ENCODE data around the gene ZNF746. TPM values are rescaled to one million over a fixed set of nuclear protein-coding genes. Genes with fewer than 3 reads are reported as not detected.

ZNF746 gene
- total RNA-seq, result 29.0 TPM

DNA sequence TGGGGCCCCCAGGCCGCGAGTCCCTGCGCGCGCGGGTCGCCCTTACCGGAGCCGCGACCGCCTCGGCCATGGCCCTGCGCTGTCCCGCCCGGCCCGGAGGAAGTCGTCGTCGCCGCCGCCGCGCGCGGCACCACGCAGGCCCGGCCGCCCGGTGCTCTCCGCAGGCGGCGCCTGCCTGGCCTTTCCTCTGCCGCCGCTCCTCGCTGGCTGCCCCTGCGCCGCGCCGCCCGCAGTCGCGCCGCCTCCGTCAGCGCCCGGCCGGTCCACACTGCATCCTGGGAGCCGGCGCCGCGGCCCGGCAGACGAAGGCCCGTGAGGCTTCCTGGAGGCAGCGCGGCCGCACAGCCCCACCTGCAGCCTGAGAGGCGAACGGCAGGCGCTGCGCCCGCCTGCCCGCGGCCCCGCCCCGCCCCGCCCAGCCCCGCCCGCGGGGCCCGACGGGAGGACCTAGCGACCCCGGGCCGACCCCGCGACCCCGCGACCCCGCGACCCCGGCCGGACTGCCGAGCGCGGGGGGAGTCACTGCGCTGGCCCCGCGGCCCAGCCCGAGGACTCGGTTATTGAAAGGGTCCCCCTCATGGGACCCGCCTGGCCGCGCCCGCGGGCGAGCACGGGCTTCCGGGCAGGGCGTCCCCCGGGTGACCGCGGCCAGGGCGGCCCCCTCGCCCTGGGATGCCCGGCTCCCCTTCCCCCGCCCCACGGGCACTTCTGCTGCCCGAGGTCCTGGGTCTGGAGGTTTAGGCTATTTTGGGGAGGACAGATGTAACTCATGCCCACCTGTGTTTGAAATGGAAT lies at the start of gene ZNF746:
ZNF746 (minus strand) TSS at position 343 of the 795 bp plus-strand sequence; CDS start at position 70, 273 bp downstream.
- H3K27ac ChIP-seq, result peak within 1 kb of the TSS; percentile 89
- peaks cover under 1 to 14% of the 10 kb centered on the region in 2 donors for H3K36me3 ChIP-seq
- intact Hi-C loops (cut with DNase I), result no loop called here
- H3K27me3 ChIP-seq, result no peaks in the 10 kb centered on the region
- TF ChIP-seq POLR2A (IDR thresholded peaks at IDR 0.05) (peak in 1 of 2 donors; percentile 28), POLR2AphosphoS5 (IDR thresholded peaks at IDR 0.05; ENCODE audit: insufficient read depth in 1 of 2, low read depth in 1 of 2) (no peak)
- TF ChIP-seq, protein P1, sequence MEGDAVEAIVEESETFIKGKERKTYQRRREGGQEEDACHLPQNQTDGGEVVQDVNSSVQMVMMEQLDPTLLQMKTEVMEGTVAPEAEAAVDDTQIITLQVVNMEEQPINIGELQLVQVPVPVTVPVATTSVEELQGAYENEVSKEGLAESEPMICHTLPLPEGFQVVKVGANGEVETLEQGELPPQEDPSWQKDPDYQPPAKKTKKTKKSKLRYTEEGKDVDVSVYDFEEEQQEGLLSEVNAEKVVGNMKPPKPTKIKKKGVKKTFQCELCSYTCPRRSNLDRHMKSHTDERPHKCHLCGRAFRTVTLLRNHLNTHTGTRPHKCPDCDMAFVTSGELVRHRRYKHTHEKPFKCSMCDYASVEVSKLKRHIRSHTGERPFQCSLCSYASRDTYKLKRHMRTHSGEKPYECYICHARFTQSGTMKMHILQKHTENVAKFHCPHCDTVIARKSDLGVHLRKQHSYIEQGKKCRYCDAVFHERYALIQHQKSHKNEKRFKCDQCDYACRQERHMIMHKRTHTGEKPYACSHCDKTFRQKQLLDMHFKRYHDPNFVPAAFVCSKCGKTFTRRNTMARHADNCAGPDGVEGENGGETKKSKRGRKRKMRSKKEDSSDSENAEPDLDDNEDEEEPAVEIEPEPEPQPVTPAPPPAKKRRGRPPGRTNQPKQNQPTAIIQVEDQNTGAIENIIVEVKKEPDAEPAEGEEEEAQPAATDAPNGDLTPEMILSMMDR (IDR thresholded peaks at IDR 0.05), result peak in 2 of 3 experiments; percentile 4 to 9
- peaks cover 24% of the 10 kb centered on the region for H3K4me1 ChIP-seq
- no peaks in the 10 kb centered on the region for H3K9me3 ChIP-seq
- peak within 1 kb of the TSS; percentile 60 to 98 for H3K4me3 ChIP-seq
- no peak for DNase-seq (ENCODE audit: extremely low spot score in 2 of 2)

DNA sequence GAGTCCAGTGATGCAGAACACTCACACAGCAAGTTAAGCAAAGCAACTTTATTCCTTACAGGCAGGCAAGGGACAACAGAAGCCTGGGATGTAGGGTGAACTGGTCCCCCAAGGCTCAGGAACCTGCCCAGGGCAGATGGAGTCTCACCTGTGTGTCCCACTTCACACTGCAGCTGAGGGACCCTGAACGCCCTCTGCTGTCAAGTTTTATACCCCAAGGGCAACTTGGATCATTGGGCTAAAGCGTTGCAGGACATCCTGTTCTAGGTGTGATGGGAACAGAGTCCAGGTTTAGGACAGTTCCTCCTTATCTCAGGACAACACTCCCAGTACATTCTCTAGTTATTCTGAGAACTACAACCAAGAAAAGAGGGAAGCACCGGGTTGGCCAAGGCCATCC lies 49.5 kb upstream of the ZNF746 start:
- TF ChIP-seq, protein P1 (IDR thresholded peaks at IDR 0.05), result no peak
- no peak for TF ChIP-seq POLR2AphosphoS5 (IDR thresholded peaks at IDR 0.05; ENCODE audit: insufficient read depth in 1 of 2, low read depth in 1 of 2)
- TF ChIP-seq POLR2A (IDR thresholded peaks at IDR 0.05), result no peak
- Histone ChIP-seq H3K9me3 (no peaks in the 10 kb centered on the region), H3K36me3 (peaks cover 6 to 48% of the 10 kb centered on the region in 2 donors), H3K27me3 (no peaks in the 10 kb centered on the region), H3K4me3 (no peak overlapping the region), H3K4me1 (no peaks in the 10 kb centered on the region), H3K27ac (no peak overlapping the region)
- DNase-seq (ENCODE audit: extremely low spot score in 2 of 2), result no peak
- intact Hi-C loops (cut with DNase I), result no loop called here

DNA sequence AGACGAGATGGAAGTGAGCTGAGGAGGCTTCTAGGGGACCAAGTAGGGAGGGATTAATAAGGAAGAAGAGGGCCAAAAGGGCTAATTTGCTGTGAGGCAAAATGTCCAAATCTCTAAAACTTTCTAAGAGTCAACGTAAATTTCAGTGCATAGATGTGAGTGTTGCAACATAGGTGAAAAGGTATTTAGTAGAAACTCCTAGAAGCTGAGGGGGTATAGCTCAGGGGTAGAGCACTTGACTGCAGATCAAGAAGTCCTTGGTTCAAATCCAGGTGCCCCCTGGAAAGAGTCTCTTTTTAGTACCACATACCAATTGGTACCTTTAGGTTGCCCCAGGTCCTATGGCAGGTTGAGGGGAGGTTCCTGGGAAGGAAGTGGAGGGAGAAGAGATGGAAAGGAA lies 48.7 kb upstream of the ZNF746 start:
- Histone ChIP-seq H3K9me3 (no peaks in the 10 kb centered on the region), H3K36me3 (peaks cover 6 to 43% of the 10 kb centered on the region in 2 donors), H3K4me3 (no peak overlapping the region), H3K27ac (no peak overlapping the region), H3K4me1 (no peaks in the 10 kb centered on the region), H3K27me3 (no peaks in the 10 kb centered on the region)
- TF ChIP-seq, protein P1 (IDR thresholded peaks at IDR 0.05), result no peak
- no peak for TF ChIP-seq POLR2AphosphoS5 (IDR thresholded peaks at IDR 0.05; ENCODE audit: insufficient read depth in 1 of 2, low read depth in 1 of 2)
- TF ChIP-seq POLR2A (IDR thresholded peaks at IDR 0.05), result no peak
- no peak for DNase-seq (ENCODE audit: extremely low spot score in 2 of 2)
- intact Hi-C loops (cut with DNase I), result no loop called here

DNA sequence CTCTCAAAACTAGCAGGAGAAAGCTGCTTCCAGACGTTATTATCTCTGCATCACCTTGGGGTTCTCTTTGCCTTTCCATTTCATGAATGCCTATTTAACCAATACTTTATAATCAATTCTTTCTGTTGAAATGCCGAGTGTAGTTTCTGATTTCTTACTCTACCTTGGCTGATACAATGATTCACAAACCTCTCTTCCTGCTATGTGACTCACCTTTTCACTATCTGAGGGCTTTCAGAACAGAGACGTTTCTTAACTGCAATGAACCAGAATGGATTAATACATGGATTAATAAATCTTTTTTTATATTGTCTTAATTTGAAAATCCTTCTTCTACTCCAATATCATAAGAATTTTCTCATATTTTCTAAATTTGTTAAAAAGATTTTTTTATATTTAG lies 46.4 kb upstream of the ZNF746 start:
- DNase-seq (ENCODE audit: extremely low spot score in 2 of 2), result no peak
- H3K4me1 ChIP-seq, result no peaks in the 10 kb centered on the region
- H3K27ac ChIP-seq, result no peak overlapping the region
- H3K36me3 ChIP-seq, result peaks cover 0 to 27% of the 10 kb centered on the region in 2 donors
- H3K27me3 ChIP-seq, result no peaks in the 10 kb centered on the region
- no peak for TF ChIP-seq POLR2AphosphoS5 (IDR thresholded peaks at IDR 0.05; ENCODE audit: insufficient read depth in 1 of 2, low read depth in 1 of 2)
- no peak for TF ChIP-seq POLR2A (IDR thresholded peaks at IDR 0.05)
- TF ChIP-seq, protein P1 (IDR thresholded peaks at IDR 0.05), result no peak
- intact Hi-C loops (cut with DNase I), result no loop called here
- H3K4me3 ChIP-seq, result no peak overlapping the region
- H3K9me3 ChIP-seq, result no peaks in the 10 kb centered on the region

DNA sequence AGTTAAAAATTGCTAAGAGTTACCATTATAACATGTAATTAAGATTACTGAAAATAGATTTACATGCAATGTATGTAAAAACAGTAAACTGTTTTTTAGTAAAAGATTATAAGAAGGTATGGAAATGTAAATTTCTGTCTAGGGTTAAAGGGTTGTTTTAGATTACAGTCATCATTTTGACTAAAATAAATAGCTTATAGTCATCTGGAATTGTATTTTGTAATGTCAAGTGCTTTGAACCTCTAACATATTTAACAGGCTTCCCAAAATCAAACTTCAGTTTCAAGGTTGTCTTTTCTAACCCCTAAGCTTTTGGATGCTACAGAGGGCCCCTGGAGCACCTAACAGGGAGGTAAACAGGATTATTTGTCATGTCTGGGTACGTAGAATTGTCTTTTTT lies 35.0 kb upstream of the ZNF746 start:
- Histone ChIP-seq H3K36me3 (no peaks in the 10 kb centered on the region), H3K27me3 (no peaks in the 10 kb centered on the region), H3K27ac (no peak overlapping the region), H3K9me3 (peaks cover 38% of the 10 kb centered on the region), H3K4me3 (no peak overlapping the region), H3K4me1 (no peaks in the 10 kb centered on the region)
- TF ChIP-seq, protein P1 (IDR thresholded peaks at IDR 0.05), result no peak
- TF ChIP-seq POLR2A (IDR thresholded peaks at IDR 0.05) (no peak), POLR2AphosphoS5 (IDR thresholded peaks at IDR 0.05; ENCODE audit: insufficient read depth in 1 of 2, low read depth in 1 of 2) (no peak)
- intact Hi-C loops (cut with DNase I), result no loop called here
- no peak for DNase-seq (ENCODE audit: extremely low spot score in 2 of 2)
